H1 (cell line): Measurements from ENCODE around the gene HSP90B1. TPM values are rescaled to one million over a fixed set of nuclear protein-coding genes. Genes with fewer than 3 reads are reported as not detected.
A peak's percentile ranks its signal among the peaks of the same experiment; 100 is the strongest.

Experiments
- CTCF ChIA-PET: fragments of 300-600 bp; sonication (Branson Sonifier 250); formaldehyde crosslinking; loops from one replicate; lab custom pipeline; 2021; ENCODE audit not compliant: partially characterized antibody; lab: Charles Lee
- POLR2A ChIA-PET: fragments of 300-600 bp; sonication (Branson Sonifier 250); formaldehyde crosslinking; loops from one replicate; lab custom pipeline; 2021; ENCODE audit warnings: inconsistent platforms; ENCODE audit not compliant: partially characterized antibody; lab: Charles Lee
- DNase-seq, 2 experiments: peaks; one replicate each; pipeline versions ENCODE4 v3.0.0 to v3.0.0-alpha.2; 2010 to 2022; ENCODE audit warnings: low spot score in 2 of 2, low read depth in 1 of 2, mixed read lengths in 1 of 2
- FAIRE-seq: peaks from 2 replicates; lab custom pipeline; 2011; peaks lifted over from hg19 to GRCh38; lab: Jason Lieb, UNC
- H2AFZ ChIP-seq: 2 replicates; pipeline ENCODE4 v1.8.1; 2012; ENCODE audit warnings: low read length, inconsistent platforms
- H2AK5ac ChIP-seq: 2 replicates; pipeline ENCODE4 v1.6.1; 2013; ENCODE audit warnings: low read depth, low read length
- H2BK120ac ChIP-seq: replicated peaks from 2 replicates; pipeline ENCODE3; 2013; ENCODE audit warnings: low read depth, low read length, inconsistent platforms
- H2BK12ac ChIP-seq: 2 replicates; pipeline ENCODE4 v1.6.1; 2013; ENCODE audit warnings: low read depth, low read length
- H2BK15ac ChIP-seq: 2 replicates; pipeline ENCODE4 v1.6.1; 2013; ENCODE audit warnings: low read length
- H2BK20ac ChIP-seq: 2 replicates; pipeline ENCODE4 v1.6.1; 2013; ENCODE audit warnings: low read length
- H2BK5ac ChIP-seq: 2 replicates; pipeline ENCODE4 v1.6.1; 2013; ENCODE audit warnings: low read depth, low read length
- H3K14ac ChIP-seq: 2 replicates; pipeline ENCODE4 v1.6.1; 2013; ENCODE audit warnings: inconsistent platforms; ENCODE audit not compliant: insufficient read length
- H3K18ac ChIP-seq: 2 replicates; pipeline ENCODE4 v1.6.1; 2013; ENCODE audit warnings: low read length; ENCODE audit errors: extremely low read depth
- H3K23ac ChIP-seq: 2 replicates; pipeline ENCODE4 v1.6.1; 2013; ENCODE audit warnings: inconsistent platforms; ENCODE audit not compliant: insufficient read length
- H3K23me2 ChIP-seq: 2 replicates; pipeline ENCODE4 v1.6.1; 2013; ENCODE audit warnings: low read depth, low read length
- H3K27ac ChIP-seq: 2 replicates; pipeline ENCODE4 v1.6.1; 2011; ENCODE audit warnings: low read depth, low read length, inconsistent platforms
- H3K27me3 ChIP-seq, 4 experiments: replicated peaks in 1 of 4; 1 replicate in 1 of 4; 2 replicates in 3 of 4; pipeline versions ENCODE4 v1.6.1 to v1.8.1; 2011 to 2013; ENCODE audit warnings: low read length in 3 of 4, mild to moderate bottlenecking in 3 of 4, inconsistent platforms in 2 of 4, mixed read lengths in 2 of 4, moderate library complexity in 1 of 4; ENCODE audit not compliant: control insufficient read depth in 3 of 4, insufficient read depth in 3 of 4; ENCODE audit errors: extremely low read depth in 1 of 4
- H3K36me3 ChIP-seq, 4 experiments: 2 replicates each; pipeline versions ENCODE4 v1.6.1 to v1.8.1; 2011 to 2013; ENCODE audit warnings: mild to moderate bottlenecking in 4 of 4, low read length in 3 of 4, moderate library complexity in 2 of 4, control low read depth in 1 of 4, inconsistent platforms in 1 of 4; ENCODE audit not compliant: insufficient read depth in 4 of 4, control insufficient read depth in 2 of 4
- H3K4ac ChIP-seq: replicated peaks from 2 replicates; pipeline ENCODE3; 2013; ENCODE audit warnings: low read length, low read depth, mixed read lengths, inconsistent platforms; ENCODE audit not compliant: insufficient read length
- H3K4me1 ChIP-seq, 4 experiments: replicated peaks in 1 of 4; 1 replicate in 1 of 4; 2 replicates in 3 of 4; pipeline versions ENCODE4 v1.6.1 to v1.8.1; 2011 to 2013; ENCODE audit warnings: low read length in 3 of 4, inconsistent platforms in 2 of 4, mixed read lengths in 1 of 4; ENCODE audit not compliant: insufficient read depth in 4 of 4, control insufficient read depth in 3 of 4
- H3K4me2 ChIP-seq, 2 experiments: 2 replicates each; pipeline versions ENCODE4 v1.6.1 to v1.8.1; 2011 to 2013; ENCODE audit warnings: low read depth in 2 of 2, low read length in 2 of 2, control low read depth in 1 of 2, inconsistent platforms in 1 of 2, mild to moderate bottlenecking in 1 of 2; ENCODE audit not compliant: insufficient read depth in 1 of 2
- H3K4me3 ChIP-seq, 4 experiments: fragments of 200-600, 300-600 bp in 1 of 4; sonication (generic), shearing (Covaris generic), sonication (Bioruptor Twin) in 1 of 4; 2 replicates each; pipeline versions ENCODE4 v1.5.1 to v1.8.1; 2011 to 2016; ENCODE audit warnings: low read length in 4 of 4, low read depth in 3 of 4, control low read depth in 2 of 4, inconsistent platforms in 2 of 4, mild to moderate bottlenecking in 2 of 4, mixed read lengths in 1 of 4, moderate library complexity in 1 of 4; ENCODE audit not compliant: insufficient read depth in 2 of 4; ENCODE audit errors: extremely low read depth in 1 of 4
- H3K56ac ChIP-seq: replicated peaks from 2 replicates; pipeline ENCODE3; 2013; ENCODE audit warnings: low read depth, mild to moderate bottlenecking, mixed read lengths, low read length, inconsistent platforms; ENCODE audit not compliant: insufficient read length
- H3K79me1 ChIP-seq: 2 replicates; pipeline ENCODE4 v1.6.1; 2013; ENCODE audit warnings: low read depth, low read length, control low read depth
- H3K79me2 ChIP-seq, 2 experiments: 2 replicates each; pipeline versions ENCODE4 v1.6.1 to v1.8.1; 2012 to 2013; ENCODE audit warnings: low read length in 2 of 2, mild to moderate bottlenecking in 2 of 2, inconsistent platforms in 1 of 2; ENCODE audit not compliant: insufficient read depth in 2 of 2, control insufficient read depth in 1 of 2
- H3K9ac ChIP-seq, 4 experiments: replicated peaks in 1 of 4; 1 replicate in 1 of 4; 2 replicates in 3 of 4; pipeline versions ENCODE4 v1.6.1 to v1.8.1; 2011 to 2013; ENCODE audit warnings: low read depth in 3 of 4, low read length in 3 of 4, control low read depth in 2 of 4, mild to moderate bottlenecking in 2 of 4, moderate library complexity in 2 of 4, inconsistent platforms in 1 of 4; ENCODE audit errors: extremely low read depth in 1 of 4
- H3K9me3 ChIP-seq, 2 experiments: 2 replicates each; pipeline versions ENCODE4 v1.6.1 to v1.8.1; 2012 to 2013; ENCODE audit warnings: mild to moderate bottlenecking in 2 of 2, moderate library complexity in 2 of 2, control low read depth in 1 of 2, inconsistent platforms in 1 of 2, low read depth in 1 of 2, low read length in 1 of 2, mixed read lengths in 1 of 2; ENCODE audit not compliant: insufficient read depth in 2 of 2
- H4K20me1 ChIP-seq, 2 experiments: replicated peaks in 1 of 2; 2 replicates each; pipeline versions ENCODE3 to v1.8.1; 2011 to 2013; ENCODE audit warnings: inconsistent platforms in 2 of 2, low read length in 2 of 2, mild to moderate bottlenecking in 1 of 2; ENCODE audit not compliant: insufficient read depth in 2 of 2, control insufficient read depth in 1 of 2
- H4K5ac ChIP-seq: 2 replicates; pipeline ENCODE4 v1.6.1; 2013; ENCODE audit warnings: low read length, low read depth, mixed read lengths, inconsistent platforms; ENCODE audit not compliant: insufficient read length
- H4K8ac ChIP-seq: 2 replicates; pipeline ENCODE4 v1.8.0; 2013; ENCODE audit warnings: mild to moderate bottlenecking, moderate library complexity, low read length, inconsistent platforms; ENCODE audit not compliant: insufficient read depth; ENCODE audit errors: extremely low read depth
- H4K91ac ChIP-seq: replicated peaks from 2 replicates; pipeline ENCODE3; 2013; ENCODE audit warnings: low read length, mixed read lengths, inconsistent platforms; ENCODE audit not compliant: insufficient read length
- ATF3 ChIP-seq: IDR thresholded peaks from 2 replicates; pipeline ENCODE4 v1.6.1; 2011; ENCODE audit warnings: low read depth, mild to moderate bottlenecking, low read length; ENCODE audit not compliant: insufficient read depth
- CHD1 ChIP-seq: IDR thresholded peaks from 2 replicates; pipeline ENCODE4 v1.6.1; 2012; ENCODE audit warnings: low read depth, low read length, improper control_type of control experiment
- CHD2 ChIP-seq: IDR thresholded peaks from 2 replicates; pipeline ENCODE4 v1.6.1; 2012; ENCODE audit warnings: low read length, improper control_type of control experiment
- CTBP2 ChIP-seq: IDR thresholded peaks from 2 replicates; pipeline ENCODE4 v1.7.0; 2011; ENCODE audit warnings: borderline replicate concordance, mild to moderate bottlenecking, moderate library complexity, mixed read lengths, low read length; ENCODE audit not compliant: insufficient read depth, insufficient read length
- GABPA ChIP-seq: IDR thresholded peaks from 2 replicates; pipeline ENCODE4 v1.6.1; 2011; ENCODE audit warnings: mild to moderate bottlenecking, low read length, moderate library complexity, borderline replicate concordance; ENCODE audit not compliant: insufficient read depth
- RAD21 ChIP-seq, 2 experiments: IDR thresholded peaks in 1 of 2; conservative IDR thresholded peaks in 1 of 2; 2 replicates each; pipeline ENCODE4 v1.6.1; 2011; ENCODE audit warnings: low read depth in 2 of 2, low read length in 2 of 2, improper control_type of control experiment in 1 of 2, inconsistent platforms in 1 of 2, mild to moderate bottlenecking in 1 of 2, moderate library complexity in 1 of 2
- RXRA ChIP-seq: IDR thresholded peaks from 2 replicates; pipeline ENCODE4 v1.6.1; 2011; ENCODE audit warnings: low read depth, mild to moderate bottlenecking, low read length, moderate library complexity; ENCODE audit not compliant: insufficient read depth
- SAP30 ChIP-seq: fragments of 300-600 bp; sonication (generic); IDR thresholded peaks from 2 replicates; pipeline ENCODE4 v1.7.1; 2012; ENCODE audit warnings: low read length, moderate library complexity, mild to moderate bottlenecking, inconsistent platforms; ENCODE audit not compliant: insufficient read depth, insufficient replicate concordance
- SP4 ChIP-seq: IDR thresholded peaks from 2 replicates; pipeline ENCODE4 v1.6.1; 2012; ENCODE audit warnings: low read length, inconsistent platforms
- SUZ12 ChIP-seq: fragments of 200-600 bp; sonication (generic); IDR thresholded peaks from 2 replicates; pipeline ENCODE4 v1.6.1; 2012; ENCODE audit warnings: mild to moderate bottlenecking, inconsistent platforms, low read length, moderate library complexity, mixed read lengths
- YY1 ChIP-seq: IDR thresholded peaks from 2 replicates; pipeline ENCODE4 v1.6.1; 2011; ENCODE audit warnings: low read depth, mild to moderate bottlenecking, low read length
- WGBS, 2 experiments: shearing (Covaris generic) in 1 of 2; methylation state at CpG; one replicate each; pipeline versions ENCODE4 v1.1.6 to v1.1.7; 2013 to 2015; ENCODE audit warnings: low lambda C conversion rate in 2 of 2, mixed read lengths in 2 of 2, inconsistent platforms in 1 of 2, low coverage in 1 of 2, missing lambda C conversion rate in 1 of 2; ENCODE audit not compliant: insufficient replicate concordance in 2 of 2, insufficient coverage in 1 of 2, insufficient read length in 1 of 2; ENCODE audit errors: extremely low coverage in 1 of 2, missing lambda C conversion rate in 1 of 2; 5-methylcytosine and 5-hydroxymethylcytosine counted together
- polyA plus RNA-seq, 7 experiments: library from polyadenylated mRNA; depleted of rRNA in 3 of 7; stranded (reverse) in 5 of 7; unstranded in 2 of 7; fragments of >200 nt in 5 of 7; fragments of 200-250 nt in 2 of 7; gene quantifications; 1 replicate in 5 of 7; 2 replicates in 1 of 7; 4 replicates in 1 of 7; pipeline versions ENCODE4 v1.2.1 to v1.2.3, GENCODE V29; 2011 to 2013; ENCODE audit warnings: missing spikeins in 2 of 7, mixed read lengths in 2 of 7
- total RNA-seq: library from RNA; stranded (reverse); fragmentation: NEBNext Ultra II Directional; extraction: Animal tissue kit (Norgen Biotek cat#: 25700); gene quantifications from 2 replicates; pipeline ENCODE4 v1.2.1, GENCODE V29; 2021

HSP90B1 gene
- total and polyA plus RNA-seq, 2 of the 8 experiments (the other 6 are each of a cell fraction or from before 2014, with no cell fraction given) = 161 to 847 TPM

GRCh38 chr12:103957865-103958388 is 27.7 kb downstream of the HSP90B1 start:
- no peak overlapping the region for H3K23ac ChIP-seq
- H2BK20ac ChIP-seq = no peak overlapping the region
- no peak overlapping the region for H4K91ac ChIP-seq
- H2AFZ ChIP-seq = no peak overlapping the region
- H3K27me3 ChIP-seq = no peaks in the 10 kb centered on the region
- no peak overlapping the region for H3K18ac ChIP-seq
- peak overlapping the region in 1 of 2 experiments; percentile 97; a peak in 2 of 4 replicates for H3K4me2 ChIP-seq
- no peak overlapping the region for H3K4ac ChIP-seq
- CTCF ChIA-PET = interaction anchor here (0.6 to 2.1 kb wide), 2 partner anchors 22 to 28 kb away, joined by 4 read pairs; partner anchors contain the start of gene HSP90B1
- H3K9me3 ChIP-seq = no peaks in the 10 kb centered on the region
- WGBS, 2 experiments = 92% methylated on average over 7 of the region's 7 CpGs; no CpG with 5 or more reads in 1 of the 2 experiments
- H3K79me2 ChIP-seq = peaks cover 9 to 37% of the 10 kb centered on the region in 2 experiments
- H4K5ac ChIP-seq = no peak overlapping the region
- H3K4me3 ChIP-seq = peak overlapping the region; percentile 57 to 97 (median 92); a peak in 5 of 8 replicates
- H3K79me1 ChIP-seq = 0 out of 2 replicates have a peak, but pooled peaks cover 2% of the 10 kb centered on the region
- FAIRE-seq = no peak
- no peak overlapping the region for H2AK5ac ChIP-seq
- H3K14ac ChIP-seq = no peak overlapping the region
- H3K27ac ChIP-seq = no peak overlapping the region
- no peak overlapping the region for H2BK5ac ChIP-seq
- H4K20me1 ChIP-seq = peaks cover 0 to 6% of the 10 kb centered on the region in 2 experiments
- no peak overlapping the region for H2BK120ac ChIP-seq
- H3K56ac ChIP-seq = no peak overlapping the region
- no peak for DNase-seq
- peaks cover 0 to 7% (median 2%) of the 10 kb centered on the region in 4 experiments; a peak in 3 of 7 replicates for H3K4me1 ChIP-seq
- H3K36me3 ChIP-seq = peaks cover 0 to 18% (median 11%) of the 10 kb centered on the region in 4 experiments; a peak in 6 of 8 replicates
- no peak overlapping the region for H2BK12ac ChIP-seq
- POLR2A ChIA-PET = interaction anchor here (1.1 to 6.2 kb wide), 4 partner anchors 7 to 180 kb away, joined by 3 to 141 read pairs (median 6); partner anchors contain the start of genes NFYB and TDG
- H2BK15ac ChIP-seq = no peak overlapping the region
- H3K9ac ChIP-seq = no peak overlapping the region
- H4K8ac ChIP-seq = no peak overlapping the region
- peaks cover 7% of the 10 kb centered on the region for H3K23me2 ChIP-seq
- no peak for TF ChIP-seq YY1
- TF ChIP-seq CHD2 = no peak
- no peak for TF ChIP-seq SUZ12
- TF ChIP-seq RAD21 (IDR thresholded peaks at IDR 0.05 in 1 of 2, conservative IDR thresholded peaks at IDR 0.05 in 1 of 2; ENCODE audit: low read depth in 2 of 2, low read length in 2 of 2) = no peak
- no peak for TF ChIP-seq SAP30
- TF ChIP-seq ATF3 = no peak
- no peak for TF ChIP-seq SP4
- TF ChIP-seq RXRA = no peak
- TF ChIP-seq CHD1 = no peak
- no peak for TF ChIP-seq CTBP2
- no peak for TF ChIP-seq GABPA
